Parathyroid adenoma (tissue), 2 donors: Measurements from ENCODE around the gene PNPLA6.

Experiments used
- H2AFZ ChIP-seq: fragments of 300-600 bp; sonication (generic); one replicate; pipeline ENCODE4 v1.7.0; 2017; ENCODE audit warnings: antibody characterized with exemption, mild to moderate bottlenecking
- H3K27ac ChIP-seq: fragments of 300-600 bp; sonication (generic); one replicate; pipeline ENCODE4 v1.7.0; 2017
- H3K27me3 ChIP-seq: fragments of 300-600 bp; sonication (generic); one replicate; pipeline ENCODE4 v1.7.0; 2017; ENCODE audit warnings: low read length; ENCODE audit not compliant: control insufficient read depth, insufficient read depth
- H3K36me3 ChIP-seq: fragments of 300-600 bp; sonication (generic); one replicate; pipeline ENCODE4 v1.7.0; 2017; ENCODE audit warnings: low read length; ENCODE audit not compliant: control insufficient read depth, insufficient read depth
- H3K4me1 ChIP-seq: fragments of 300-600 bp; sonication (generic); one replicate; pipeline ENCODE4 v1.7.0; 2017; ENCODE audit warnings: control low read depth
- H3K4me2 ChIP-seq: fragments of 300-600 bp; sonication (generic); one replicate; pipeline ENCODE4 v1.7.0; 2017; ENCODE audit warnings: low read length
- H3K4me3 ChIP-seq: fragments of 300-600 bp; sonication (generic); one replicate; pipeline ENCODE4 v1.7.0; 2017; ENCODE audit warnings: low read depth, low read length
- H3K79me2 ChIP-seq: fragments of 300-600 bp; sonication (generic); one replicate; pipeline ENCODE4 v1.7.0; 2017; ENCODE audit warnings: control low read depth
- H3K9ac ChIP-seq: fragments of 300-600 bp; sonication (generic); one replicate; pipeline ENCODE4 v1.7.0; 2017; ENCODE audit warnings: mild to moderate bottlenecking
- H3K9me3 ChIP-seq: fragments of 300-600 bp; sonication (generic); one replicate; pipeline ENCODE4 v1.7.0; 2017; ENCODE audit warnings: low read length; ENCODE audit not compliant: control insufficient read depth
- TF ChIP-seq, protein P1 (sequence below): fragments of 300-600 bp; sonication (generic); IDR thresholded peaks from one replicate; pipeline ENCODE4 v1.7.0; 2017; ENCODE audit warnings: antibody characterized with exemption, mild to moderate bottlenecking
- donor health status: primary hyperparathyroidism.

Gene PNPLA6

DNA sequence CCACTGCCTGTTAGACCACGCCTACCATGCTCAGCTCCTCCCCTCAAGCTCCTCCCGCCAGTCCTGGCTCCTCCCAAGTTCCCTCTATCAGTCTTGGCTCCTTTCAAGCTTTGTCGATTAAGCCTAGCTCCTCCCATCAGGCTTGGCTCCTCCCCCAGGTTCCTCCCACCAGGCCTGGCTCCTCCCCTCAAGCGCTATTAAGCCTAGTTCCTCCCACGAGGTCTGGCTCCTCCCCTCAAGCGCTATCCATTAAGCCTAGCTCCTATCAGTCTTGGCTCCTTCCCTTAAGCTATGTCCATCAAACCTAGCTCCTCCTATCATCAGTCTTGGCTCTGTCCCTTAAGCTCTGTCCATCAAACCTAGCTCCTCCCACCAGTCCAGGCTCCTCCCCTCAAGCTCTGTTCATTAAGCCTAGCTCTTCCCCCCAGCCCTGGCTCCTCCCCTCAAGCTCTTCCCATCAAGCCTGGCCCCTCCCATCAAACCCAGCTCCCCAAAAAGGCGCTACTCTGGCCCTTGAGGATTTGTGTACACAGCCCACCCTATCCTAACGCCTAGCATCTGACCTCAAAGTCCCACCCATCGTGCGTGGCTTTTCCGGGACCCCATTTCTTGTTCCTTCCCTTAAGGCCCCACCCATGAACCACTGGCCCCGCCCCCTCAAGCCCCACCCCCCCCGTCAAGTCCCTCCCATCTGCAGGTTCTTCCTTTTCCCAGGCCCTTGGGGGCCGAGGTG is 70.1 kb downstream of the PNPLA6 start:
- TF ChIP-seq, protein P1, sequence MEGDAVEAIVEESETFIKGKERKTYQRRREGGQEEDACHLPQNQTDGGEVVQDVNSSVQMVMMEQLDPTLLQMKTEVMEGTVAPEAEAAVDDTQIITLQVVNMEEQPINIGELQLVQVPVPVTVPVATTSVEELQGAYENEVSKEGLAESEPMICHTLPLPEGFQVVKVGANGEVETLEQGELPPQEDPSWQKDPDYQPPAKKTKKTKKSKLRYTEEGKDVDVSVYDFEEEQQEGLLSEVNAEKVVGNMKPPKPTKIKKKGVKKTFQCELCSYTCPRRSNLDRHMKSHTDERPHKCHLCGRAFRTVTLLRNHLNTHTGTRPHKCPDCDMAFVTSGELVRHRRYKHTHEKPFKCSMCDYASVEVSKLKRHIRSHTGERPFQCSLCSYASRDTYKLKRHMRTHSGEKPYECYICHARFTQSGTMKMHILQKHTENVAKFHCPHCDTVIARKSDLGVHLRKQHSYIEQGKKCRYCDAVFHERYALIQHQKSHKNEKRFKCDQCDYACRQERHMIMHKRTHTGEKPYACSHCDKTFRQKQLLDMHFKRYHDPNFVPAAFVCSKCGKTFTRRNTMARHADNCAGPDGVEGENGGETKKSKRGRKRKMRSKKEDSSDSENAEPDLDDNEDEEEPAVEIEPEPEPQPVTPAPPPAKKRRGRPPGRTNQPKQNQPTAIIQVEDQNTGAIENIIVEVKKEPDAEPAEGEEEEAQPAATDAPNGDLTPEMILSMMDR, result no peak
- Histone ChIP-seq H3K27ac (no peak overlapping the region), H3K4me1 (peaks cover 6% of the 10 kb centered on the region), H3K36me3 (no peaks in the 10 kb centered on the region), H3K4me2 (no peak overlapping the region), H3K79me2 (no peaks in the 10 kb centered on the region), H3K27me3 (no peaks in the 10 kb centered on the region), H3K9me3 (no peaks in the 10 kb centered on the region), H3K9ac (no peak overlapping the region), H3K4me3 (no peak overlapping the region), H2AFZ (no peak overlapping the region)

DNA sequence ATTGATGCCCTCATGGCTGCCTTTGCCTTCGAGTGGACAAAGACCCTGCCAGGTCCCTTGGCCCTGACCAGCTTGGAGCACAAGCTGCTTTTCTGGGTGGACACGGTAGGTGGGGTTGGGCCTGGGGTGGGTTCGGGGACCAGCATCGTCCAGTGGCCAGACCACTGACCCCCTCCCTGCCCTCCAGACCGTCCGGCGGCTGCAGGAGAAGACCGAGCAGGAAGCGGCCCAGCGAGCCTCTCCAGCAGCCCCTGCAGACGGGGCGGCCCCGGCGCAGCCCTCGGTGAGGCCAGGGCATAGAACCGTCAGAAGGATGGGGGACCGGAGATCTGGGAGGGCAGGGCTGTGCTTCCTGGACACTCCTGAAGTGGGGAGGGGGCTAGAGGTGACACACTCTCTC is 70.8 kb downstream of the PNPLA6 start:
- no peaks in the 10 kb centered on the region for H3K79me2 ChIP-seq
- no peak overlapping the region for H3K4me3 ChIP-seq
- H3K4me1 ChIP-seq, result peaks cover 6% of the 10 kb centered on the region
- H3K9me3 ChIP-seq, result no peaks in the 10 kb centered on the region
- H3K9ac ChIP-seq, result no peak overlapping the region
- H3K36me3 ChIP-seq, result no peaks in the 10 kb centered on the region
- H3K4me2 ChIP-seq, result no peak overlapping the region
- H2AFZ ChIP-seq, result no peak overlapping the region
- TF ChIP-seq, protein P1, result no peak
- no peak overlapping the region for H3K27ac ChIP-seq
- H3K27me3 ChIP-seq, result no peaks in the 10 kb centered on the region

DNA sequence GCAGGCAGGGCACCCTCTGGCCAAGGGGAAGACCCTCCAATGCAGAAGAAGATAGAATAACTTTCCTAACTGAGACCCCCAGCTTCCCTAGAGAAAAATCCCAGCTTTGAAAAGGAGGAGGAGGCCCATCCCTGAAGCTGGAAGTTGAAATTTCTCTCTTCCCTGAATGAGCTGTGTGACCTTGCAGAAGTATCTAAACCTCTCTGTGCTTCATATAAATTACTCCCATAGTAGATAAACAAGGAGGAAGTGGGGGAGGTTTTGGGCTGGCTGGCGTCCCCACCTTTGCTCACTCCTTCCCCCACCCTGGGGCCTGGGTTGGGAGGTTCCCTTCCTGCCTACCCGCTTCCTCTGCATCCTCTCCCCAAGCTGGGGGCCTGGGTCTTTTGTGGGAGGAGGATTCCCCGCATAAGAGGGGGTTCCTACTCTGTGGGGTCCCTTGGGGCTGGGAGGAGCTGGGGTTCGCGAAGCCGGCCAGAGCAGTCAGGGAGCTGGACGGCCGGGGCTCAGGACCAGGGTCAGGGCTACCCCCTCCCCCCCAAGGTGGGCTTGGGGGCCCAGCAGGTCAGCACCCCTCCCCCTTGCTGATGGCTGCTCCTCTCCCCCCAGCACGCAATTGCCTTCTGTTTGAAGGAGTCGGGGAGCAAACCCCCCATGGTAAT is 71.8 kb downstream of the PNPLA6 start:
- H3K9ac ChIP-seq, result no peak overlapping the region

DNA sequence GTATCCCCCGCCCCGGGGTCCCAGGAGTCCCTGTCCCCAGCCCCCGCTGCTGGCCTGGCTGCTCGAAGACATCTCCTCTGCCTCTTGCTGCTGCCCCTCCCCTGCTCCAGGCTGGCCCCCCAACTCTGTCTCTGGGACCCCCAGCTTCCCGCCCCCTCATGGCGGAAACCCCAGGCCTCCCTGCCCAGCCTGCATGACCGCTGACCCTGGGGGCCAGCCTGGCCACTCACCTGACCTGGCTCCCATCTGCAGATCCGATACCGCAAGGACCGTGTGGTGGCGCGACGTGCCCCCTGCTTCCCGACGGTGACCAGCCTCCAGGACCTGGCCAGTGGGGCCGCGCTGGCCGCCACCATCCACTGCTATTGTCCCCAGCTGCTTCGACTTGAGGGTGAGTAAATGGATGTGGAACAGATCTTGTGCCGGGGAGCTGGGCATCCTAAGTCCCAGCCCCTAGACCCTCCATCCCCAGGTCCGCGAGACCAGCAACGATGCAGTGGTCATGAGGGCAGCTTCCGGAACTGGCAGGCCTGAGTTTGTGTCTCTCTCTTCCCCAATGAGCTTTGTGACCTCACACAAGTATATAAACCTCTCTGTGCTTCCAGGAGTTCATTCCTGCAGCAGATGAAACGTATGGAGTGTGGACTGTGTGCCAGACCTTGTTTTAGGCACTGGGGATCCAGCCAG is 72.5 kb downstream of the PNPLA6 start:
- Histone ChIP-seq H3K4me2 (no peak overlapping the region), H3K9ac (no peak overlapping the region)

More for the DNA sequence above, 71.8 kb downstream of the PNPLA6 start:
- H3K79me2 ChIP-seq, result no peaks in the 10 kb centered on the region
- TF ChIP-seq, protein P1, result no peak
- H3K27me3 ChIP-seq, result no peaks in the 10 kb centered on the region
- H2AFZ ChIP-seq, result no peak overlapping the region
- no peak overlapping the region for H3K27ac ChIP-seq
- H3K4me2 ChIP-seq, result no peak overlapping the region
- no peak overlapping the region for H3K4me3 ChIP-seq
- no peaks in the 10 kb centered on the region for H3K9me3 ChIP-seq
- peaks cover under 1% of the 10 kb centered on the region for H3K4me1 ChIP-seq
- no peaks in the 10 kb centered on the region for H3K36me3 ChIP-seq

More for the DNA sequence above, 72.5 kb downstream of the PNPLA6 start:
- no peaks in the 10 kb centered on the region for H3K9me3 ChIP-seq
- H3K27me3 ChIP-seq, result no peaks in the 10 kb centered on the region
- H2AFZ ChIP-seq, result no peak overlapping the region
- TF ChIP-seq, protein P1, result no peak
- H3K27ac ChIP-seq, result no peak overlapping the region
- no peaks in the 10 kb centered on the region for H3K36me3 ChIP-seq
- H3K79me2 ChIP-seq, result no peaks in the 10 kb centered on the region
- H3K4me3 ChIP-seq, result no peak overlapping the region
- H3K4me1 ChIP-seq, result no peaks in the 10 kb centered on the region
